Measurements from ENCODE around the gene NEDD9. TPM values are rescaled to one million over a fixed set of nuclear protein-coding genes. Genes with fewer than 3 reads are reported as not detected.

The NEDD9 gene
- total RNA-seq, 1 donor, result 32.9 TPM

- TF ChIP-seq CTCF (IDR thresholded peaks at IDR 0.05; ENCODE audit: extremely low read depth, low read depth, low read length), result no peak
- Histone ChIP-seq H3K27me3 (ENCODE audit: insufficient read depth, low read length) (no peaks in the 10 kb centered on the region), H4K20me1 (ENCODE audit: insufficient read depth, low read length) (no peaks in the 10 kb centered on the region), H3K27ac (ENCODE audit: low read depth, low read length) (no peak overlapping the region), H3K79me2 (ENCODE audit: insufficient read depth, low read length) (no peaks in the 10 kb centered on the region), H3K4me3 (ENCODE audit: insufficient read depth, low read length) (no peak overlapping the region), H3K36me3 (ENCODE audit: insufficient read depth, low read length) (no peaks in the 10 kb centered on the region), H3K4me2 (ENCODE audit: insufficient read depth, low read length) (no peak overlapping the region), H2AFZ (ENCODE audit: low read length) (no peak overlapping the region), H3K4me1 (ENCODE audit: insufficient read depth, low read length) (peaks cover 5% of the 10 kb centered on the region), H3K9me3 (ENCODE audit: low read depth, low read length) (no peaks in the 10 kb centered on the region)
- no peak for DNase-seq (ENCODE audit: insufficient read length, low spot score, missing footprints)
Observed at GRCh38 chr6:11245381-11246256, 13.2 kb upstream of the NEDD9 start.

- H3K4me3 ChIP-seq (ENCODE audit: insufficient read depth, low read length), result no peak overlapping the region
- H2AFZ ChIP-seq (ENCODE audit: low read length), result no peak overlapping the region
- DNase-seq (ENCODE audit: insufficient read length, low spot score, missing footprints), result no peak
- H3K4me1 ChIP-seq (ENCODE audit: insufficient read depth, low read length), result peaks cover 5% of the 10 kb centered on the region
- no peak overlapping the region for H3K27ac ChIP-seq (ENCODE audit: low read depth, low read length)
- H3K9me3 ChIP-seq (ENCODE audit: low read depth, low read length), result no peaks in the 10 kb centered on the region
- H4K20me1 ChIP-seq (ENCODE audit: insufficient read depth, low read length), result no peaks in the 10 kb centered on the region
- H3K27me3 ChIP-seq (ENCODE audit: insufficient read depth, low read length), result no peaks in the 10 kb centered on the region
- no peaks in the 10 kb centered on the region for H3K36me3 ChIP-seq (ENCODE audit: insufficient read depth, low read length)
- H3K79me2 ChIP-seq (ENCODE audit: insufficient read depth, low read length), result no peaks in the 10 kb centered on the region
- no peak for TF ChIP-seq CTCF (IDR thresholded peaks at IDR 0.05; ENCODE audit: extremely low read depth, low read depth, low read length)
- H3K4me2 ChIP-seq (ENCODE audit: insufficient read depth, low read length), result no peak overlapping the region
Observed at GRCh38 chr6:11244387-11245126, 12.1 kb upstream of the NEDD9 start.

- TF ChIP-seq CTCF (IDR thresholded peaks at IDR 0.05; ENCODE audit: extremely low read depth, low read depth, low read length), result no peak
- no peak overlapping the region for H3K4me3 ChIP-seq (ENCODE audit: insufficient read depth, low read length)
- no peaks in the 10 kb centered on the region for H4K20me1 ChIP-seq (ENCODE audit: insufficient read depth, low read length)
- no peaks in the 10 kb centered on the region for H3K79me2 ChIP-seq (ENCODE audit: insufficient read depth, low read length)
- H3K36me3 ChIP-seq (ENCODE audit: insufficient read depth, low read length), result no peaks in the 10 kb centered on the region
- no peak overlapping the region for H3K4me2 ChIP-seq (ENCODE audit: insufficient read depth, low read length)
- H3K9me3 ChIP-seq (ENCODE audit: low read depth, low read length), result no peaks in the 10 kb centered on the region
- DNase-seq (ENCODE audit: insufficient read length, low spot score, missing footprints), result no peak
- H3K27ac ChIP-seq (ENCODE audit: low read depth, low read length), result no peak overlapping the region
- H3K27me3 ChIP-seq (ENCODE audit: insufficient read depth, low read length), result no peaks in the 10 kb centered on the region
- peaks cover 5% of the 10 kb centered on the region for H3K4me1 ChIP-seq (ENCODE audit: insufficient read depth, low read length)
- no peak overlapping the region for H2AFZ ChIP-seq (ENCODE audit: low read length)
Observed at GRCh38 chr6:11243861-11244260, 11.4 kb upstream of the NEDD9 start.

GRCh38 chr6:11242711-11243110, 10.2 kb upstream of the NEDD9 start:
- TF ChIP-seq CTCF (IDR thresholded peaks at IDR 0.05; ENCODE audit: extremely low read depth, low read depth, low read length), result no peak
- Histone ChIP-seq H4K20me1 (ENCODE audit: insufficient read depth, low read length) (no peaks in the 10 kb centered on the region), H2AFZ (ENCODE audit: low read length) (no peak overlapping the region), H3K36me3 (ENCODE audit: insufficient read depth, low read length) (no peaks in the 10 kb centered on the region), H3K4me2 (ENCODE audit: insufficient read depth, low read length) (no peak overlapping the region), H3K79me2 (ENCODE audit: insufficient read depth, low read length) (no peaks in the 10 kb centered on the region), H3K4me1 (ENCODE audit: insufficient read depth, low read length) (peaks cover 5% of the 10 kb centered on the region), H3K9me3 (ENCODE audit: low read depth, low read length) (no peaks in the 10 kb centered on the region), H3K4me3 (ENCODE audit: insufficient read depth, low read length) (no peak overlapping the region), H3K27me3 (ENCODE audit: insufficient read depth, low read length) (no peaks in the 10 kb centered on the region), H3K27ac (ENCODE audit: low read depth, low read length) (no peak overlapping the region)
- no peak for DNase-seq (ENCODE audit: insufficient read length, low spot score, missing footprints)
